Right lobe of liver (tissue), 6 donors: ENCODE results near the gene ANKRD53. TPM values are rescaled to one million over a fixed set of nuclear protein-coding genes. Genes with fewer than 3 reads are reported as not detected.

Source experiments
- ATAC-seq, 4 donors: fragments of 200-7000 bp; cut with Tn5 transposase; one replicate each; pipeline ENCODE4 v1.9.1; 2020; ENCODE audit warnings: mild to moderate bottlenecking in 4 of 4, moderate library complexity in 4 of 4
- DNase-seq, 3 donors: peaks; one replicate each; pipeline ENCODE4 v3.0.0-alpha.2; 2020
- H3K27ac ChIP-seq, 3 donors: fragments of 200-600 bp; one replicate each; pipeline ENCODE4 v1.8.0; 2022
- H3K27me3 ChIP-seq, 2 donors: fragments of 200-600 bp; one replicate each; pipeline ENCODE4 v1.8.0; 2022
- H3K36me3 ChIP-seq, 4 donors: fragments of 200-600 bp; sonication (generic) in 1 of 4; one replicate each; pipeline versions ENCODE4 v1.5.1 to v1.8.0; 2017 to 2022; ENCODE audit warnings: control low read depth in 1 of 4
- H3K4me1 ChIP-seq, 4 donors: fragments of 200-600 bp; sonication (generic) in 1 of 4; one replicate each; pipeline versions ENCODE4 v1.5.1 to v1.8.0; 2017 to 2022; ENCODE audit warnings: control low read depth in 1 of 4
- H3K4me3 ChIP-seq, 3 donors: fragments of 200-600 bp; one replicate each; pipeline ENCODE4 v1.8.0; 2022
- H3K9me3 ChIP-seq, 4 donors: fragments of 200-600 bp; sonication (generic) in 1 of 4; one replicate each; pipeline versions ENCODE4 v1.5.1 to v1.8.0; 2017 to 2022; ENCODE audit warnings: control low read depth in 1 of 4
- POLR2A ChIP-seq: fragments of 450-650 bp; IDR thresholded peaks from one replicate; pipeline ENCODE4 v1.6.1; 2017; ENCODE audit warnings: antibody characterized with exemption, mild to moderate bottlenecking
- WGBS: methylation state at CpG from one replicate; pipeline ENCODE4 v1.1.6; 2018; ENCODE audit warnings: low coverage, low lambda C conversion rate; ENCODE audit not compliant: insufficient coverage; ENCODE audit errors: missing lambda C conversion rate; 5-methylcytosine and 5-hydroxymethylcytosine counted together
- intact Hi-C, 2 donors: fragments of 100-400 bp; cut with DNase I; formaldehyde crosslinking; loops; one replicate each; pipeline versions ENCODE4 v1.11.2 to v1.14.1; 2022
- total RNA-seq, 6 experiments: library from RNA; depleted of rRNA in 2 of 6; stranded (reverse); fragments of >200 nt in 2 of 6; fragmentation: NEBNext Ultra II Directional in 3 of 6; extraction: Animal tissue kit (Norgen Biotek cat#: 25700) in 3 of 6; gene quantifications; one replicate each; pipeline versions ENCODE4 v1.1.0 to v1.2.4, GENCODE V29; 2016 to 2023
- TF ChIP-seq, protein P1 (sequence below), 4 donors: fragments of 200-600 bp in 3 of 4; fragments of 450-650 bp in 1 of 4; IDR thresholded peaks; one replicate each; pipeline versions ENCODE4 v1.5.1 to v1.8.0; 2016 to 2022; ENCODE audit warnings: antibody characterized with exemption in 4 of 4, mild to moderate bottlenecking in 2 of 4
- donor health status: DM: no; HTN: yes; CAD: no.
- donor health status: DM: no; HTN: no; CAD: no.
- donor health status: DM: no; HTN: no; CAD: no.
- donor health status: DM: no; HTN: yes; CAD: no.
- donor health status: DM: no; HTN: yes; CAD: no.

The ANKRD53 gene
- total RNA-seq, 6 experiments from 2014 or later = 0.25 to 0.93 (median 0.50) TPM; not detected in 1

DNA sequence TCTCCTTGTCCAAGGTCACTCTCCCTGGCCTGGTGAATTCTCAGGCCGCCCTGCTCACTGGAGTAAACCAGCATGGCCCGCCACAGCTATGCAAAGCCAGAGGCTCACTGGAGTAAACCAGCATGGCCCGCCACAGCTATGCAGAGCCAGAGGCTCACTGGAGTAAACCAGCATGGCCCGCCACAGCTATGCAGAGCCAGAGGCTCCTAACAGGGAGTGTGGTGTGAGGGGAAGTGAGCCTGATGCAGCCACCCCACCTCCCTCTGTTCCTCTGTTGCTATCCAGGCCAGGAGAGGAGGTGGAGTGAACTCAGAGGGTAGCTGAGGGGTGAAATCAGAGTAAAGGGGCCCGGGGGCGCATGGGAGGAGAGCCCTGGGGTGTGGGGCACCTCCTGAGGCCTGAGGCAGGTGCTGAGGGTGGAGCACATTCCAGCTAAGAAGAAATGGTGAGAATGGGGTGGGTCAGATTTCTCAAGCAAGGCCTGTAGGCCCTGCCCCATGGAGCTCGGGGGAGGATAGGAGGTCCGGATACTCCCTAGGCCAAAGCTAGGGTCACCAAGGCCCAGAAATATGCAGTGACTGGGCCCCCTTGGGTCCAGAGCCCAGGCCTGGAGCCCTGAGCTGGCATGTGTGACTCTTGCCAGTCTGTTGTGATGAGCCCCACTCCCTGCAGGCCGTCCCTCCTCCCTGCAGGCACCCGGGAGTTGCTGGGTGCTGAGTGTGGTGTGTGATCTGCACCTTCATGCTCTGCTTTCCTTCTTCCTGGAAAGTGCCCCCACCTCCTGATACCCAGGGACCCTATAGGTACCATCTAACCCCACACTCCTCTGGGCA, 41.2 kb upstream of the ANKRD53 start:
- intact Hi-C loops = no loop called here
- Histone ChIP-seq H3K27ac (no peak overlapping the region), H3K4me3 (no peak overlapping the region), H3K4me1 (no peaks in the 10 kb centered on the region), H3K9me3 (no peaks in the 10 kb centered on the region), H3K36me3 (no peaks in the 10 kb centered on the region), H3K27me3 (no peaks in the 10 kb centered on the region)
- WGBS = 62% methylated on average over 2 of the region's 10 CpGs
- TF ChIP-seq POLR2A = no peak
- ATAC-seq (no peak), DNase-seq (peak in 2 of 3 donors; percentile 27 to 39)

DNA sequence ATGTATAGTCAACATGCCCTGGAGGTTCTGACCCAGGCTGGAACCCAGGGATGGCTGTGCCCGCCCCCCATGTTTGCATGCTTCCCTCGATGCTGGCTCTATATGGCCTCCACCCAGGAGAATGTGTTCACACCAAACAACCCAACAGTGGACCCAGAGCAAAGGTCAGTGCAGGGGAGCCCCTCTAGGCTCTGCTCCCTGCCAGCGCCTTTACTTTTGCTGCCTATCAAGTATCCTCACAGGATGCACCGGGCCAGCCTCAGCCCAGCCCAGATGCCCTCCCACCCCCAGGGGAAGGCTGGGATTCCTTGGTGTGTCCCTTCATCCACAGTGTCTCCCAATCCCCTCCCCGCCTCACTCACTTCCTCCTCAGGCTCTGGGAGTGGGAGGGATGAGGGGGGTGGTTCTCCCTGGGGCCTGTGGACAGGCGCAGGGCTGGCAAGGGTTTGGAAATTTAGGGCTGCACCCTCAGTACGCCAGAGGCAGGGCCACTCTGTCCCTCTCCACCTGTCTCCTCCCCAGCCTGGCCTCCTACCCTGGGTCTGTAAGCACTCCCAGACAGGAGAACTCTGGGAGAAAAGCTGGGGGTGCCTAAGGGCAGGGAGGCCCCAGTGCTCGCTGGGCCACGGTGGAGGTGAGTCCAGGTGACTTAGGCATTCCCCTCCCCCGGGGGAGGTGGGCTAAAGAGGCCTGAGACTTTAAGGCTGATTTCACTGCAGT, 40.4 kb upstream of the ANKRD53 start:
- Histone ChIP-seq H3K36me3 (no peaks in the 10 kb centered on the region), H3K4me1 (no peaks in the 10 kb centered on the region), H3K4me3 (no peak overlapping the region), H3K27me3 (no peaks in the 10 kb centered on the region), H3K9me3 (no peaks in the 10 kb centered on the region), H3K27ac (no peak overlapping the region)
- intact Hi-C loops = no loop called here
- TF ChIP-seq, protein P1, sequence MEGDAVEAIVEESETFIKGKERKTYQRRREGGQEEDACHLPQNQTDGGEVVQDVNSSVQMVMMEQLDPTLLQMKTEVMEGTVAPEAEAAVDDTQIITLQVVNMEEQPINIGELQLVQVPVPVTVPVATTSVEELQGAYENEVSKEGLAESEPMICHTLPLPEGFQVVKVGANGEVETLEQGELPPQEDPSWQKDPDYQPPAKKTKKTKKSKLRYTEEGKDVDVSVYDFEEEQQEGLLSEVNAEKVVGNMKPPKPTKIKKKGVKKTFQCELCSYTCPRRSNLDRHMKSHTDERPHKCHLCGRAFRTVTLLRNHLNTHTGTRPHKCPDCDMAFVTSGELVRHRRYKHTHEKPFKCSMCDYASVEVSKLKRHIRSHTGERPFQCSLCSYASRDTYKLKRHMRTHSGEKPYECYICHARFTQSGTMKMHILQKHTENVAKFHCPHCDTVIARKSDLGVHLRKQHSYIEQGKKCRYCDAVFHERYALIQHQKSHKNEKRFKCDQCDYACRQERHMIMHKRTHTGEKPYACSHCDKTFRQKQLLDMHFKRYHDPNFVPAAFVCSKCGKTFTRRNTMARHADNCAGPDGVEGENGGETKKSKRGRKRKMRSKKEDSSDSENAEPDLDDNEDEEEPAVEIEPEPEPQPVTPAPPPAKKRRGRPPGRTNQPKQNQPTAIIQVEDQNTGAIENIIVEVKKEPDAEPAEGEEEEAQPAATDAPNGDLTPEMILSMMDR (IDR thresholded peaks at IDR 0.05) = no peak
- no peak for TF ChIP-seq POLR2A
- ATAC-seq = no peak
- peak in 2 of 3 donors; percentile 26 to 37 for DNase-seq
- 67% methylated on average over 6 of the region's 10 CpGs for WGBS

DNA sequence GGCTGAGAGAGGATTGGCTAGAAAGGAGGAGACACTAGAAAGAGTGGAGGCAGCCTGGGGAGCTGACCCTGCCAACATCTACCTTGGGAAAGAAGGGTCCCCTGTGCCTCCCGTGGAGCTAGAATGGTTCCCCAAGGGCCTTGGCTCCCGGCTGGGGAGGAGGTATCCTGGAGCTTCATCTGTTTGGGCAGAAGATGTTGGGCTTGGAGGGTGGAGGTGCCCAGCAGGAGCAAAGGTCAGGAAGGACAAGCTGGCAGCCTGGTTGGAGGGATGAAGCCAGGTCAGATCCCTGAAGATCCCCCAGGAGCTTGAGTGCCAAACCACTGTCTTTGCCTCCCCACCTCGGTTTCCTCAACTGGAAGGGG, 39.9 kb upstream of the ANKRD53 start:
- no peak overlapping the region for H3K27ac ChIP-seq
- no peaks in the 10 kb centered on the region for H3K27me3 ChIP-seq
- intact Hi-C loops = no loop called here
- H3K4me1 ChIP-seq = no peaks in the 10 kb centered on the region
- H3K9me3 ChIP-seq = no peaks in the 10 kb centered on the region
- TF ChIP-seq POLR2A = no peak
- TF ChIP-seq, protein P1 (IDR thresholded peaks at IDR 0.05) = no peak
- 64% methylated on average over 3 of the region's 3 CpGs for WGBS
- no peaks in the 10 kb centered on the region for H3K36me3 ChIP-seq
- DNase-seq = peak in 2 of 3 donors; percentile 27 to 39
- no peak overlapping the region for H3K4me3 ChIP-seq
- ATAC-seq = no peak

DNA sequence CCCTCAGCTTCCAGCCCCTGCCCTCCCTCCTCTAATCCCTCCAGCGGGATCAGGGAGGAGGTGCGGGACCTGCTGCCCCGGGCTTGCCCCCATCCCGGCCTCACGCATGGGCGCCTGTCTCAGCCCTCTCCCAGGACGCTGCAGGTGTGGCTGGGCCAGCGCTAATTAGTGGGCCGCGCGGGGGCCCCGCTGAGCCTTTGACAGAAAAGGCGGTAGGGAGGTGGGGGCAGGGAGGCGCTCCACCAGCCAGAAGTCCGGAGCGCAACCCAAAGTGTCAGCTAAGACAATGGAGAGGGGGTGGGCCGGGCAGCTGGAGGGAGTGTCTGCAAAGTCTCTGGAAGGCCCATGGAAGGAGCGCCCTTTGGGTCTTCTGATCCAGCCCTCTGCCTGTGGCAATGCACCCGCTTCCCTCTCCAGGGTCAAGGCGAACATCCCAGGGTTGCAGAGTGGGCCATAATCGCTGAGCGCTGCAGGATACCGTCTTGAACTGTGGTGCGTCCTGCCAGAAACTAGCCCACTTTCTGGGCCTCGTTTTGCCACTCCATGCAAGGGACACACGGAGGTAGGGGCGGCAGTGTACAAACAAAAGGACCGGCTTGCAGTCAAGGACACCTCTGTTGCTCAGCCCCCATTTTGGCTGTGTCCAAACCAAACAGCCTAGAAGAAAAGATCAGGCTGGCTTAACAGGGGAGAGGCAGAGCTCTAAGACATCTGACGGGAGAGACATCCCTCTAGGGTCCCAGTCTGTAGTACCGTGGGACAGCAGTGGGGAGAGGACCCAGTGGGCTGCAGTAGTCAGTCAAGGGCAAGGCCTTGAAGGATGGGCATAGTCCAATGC, 39.2 kb upstream of the ANKRD53 start:
- DNase-seq (peak in 2 of 3 donors; percentile 39 to 49), ATAC-seq (no peak)
- intact Hi-C loops = no loop called here
- no peak overlapping the region for H3K27ac ChIP-seq
- H3K9me3 ChIP-seq = no peaks in the 10 kb centered on the region
- H3K4me1 ChIP-seq = no peaks in the 10 kb centered on the region
- no peak overlapping the region for H3K4me3 ChIP-seq
- TF ChIP-seq POLR2A = no peak
- TF ChIP-seq, protein P1 (IDR thresholded peaks at IDR 0.05) = no peak
- no peaks in the 10 kb centered on the region for H3K27me3 ChIP-seq
- 57% methylated on average over 4 of the region's 30 CpGs for WGBS
- no peaks in the 10 kb centered on the region for H3K36me3 ChIP-seq
